ENCODE data around the gene PACC1. TPM values are rescaled to one million over a fixed set of nuclear protein-coding genes. Genes with fewer than 3 reads are reported as not detected.
A peak's percentile ranks its signal among the peaks of the same experiment; 100 is the strongest.

PACC1 gene
- total RNA-seq, 2 donors from 2014 or later: 3.2 to 4.1 TPM

GRCh38 chr1:212453156-212453857, 38.6 kb upstream of the PACC1 start:
- Histone ChIP-seq H3K4me3 (no peak overlapping the region), H3K9me3 (no peaks in the 10 kb centered on the region), H3K27me3 (replicated peaks; ENCODE audit: insufficient read depth) (no peaks in the 10 kb centered on the region), H3K4me1 (ENCODE audit: control insufficient read depth in 1 of 2, low read depth in 2 of 2) (peaks cover 13 to 49% of the 10 kb centered on the region in 2 donors), H3K36me3 (no peaks in the 10 kb centered on the region), H3K27ac (peak overlapping the region; percentile 88 to 90)
- ATAC-seq (ENCODE audit: insufficient number of reproducible peaks, low FRiP score, low read depth): no peak
- no peak for DNase-seq (ENCODE audit: low spot score)
- no peak for TF ChIP-seq CTCF (IDR thresholded peaks at IDR 0.05)

GRCh38 chr1:212452323-212453155, 37.9 kb upstream of the PACC1 start:
- Histone ChIP-seq H3K9me3 (no peaks in the 10 kb centered on the region), H3K27ac (peak overlapping the region; percentile 88 to 90), H3K4me3 (no peak overlapping the region), H3K4me1 (ENCODE audit: control insufficient read depth in 1 of 2, low read depth in 2 of 2) (peaks cover 13 to 49% of the 10 kb centered on the region in 2 donors), H3K27me3 (replicated peaks; ENCODE audit: insufficient read depth) (no peaks in the 10 kb centered on the region), H3K36me3 (no peaks in the 10 kb centered on the region)
- peak; percentile 73 for DNase-seq (ENCODE audit: low spot score)
- TF ChIP-seq CTCF (IDR thresholded peaks at IDR 0.05): no peak
- peak; percentile 95 for ATAC-seq (ENCODE audit: insufficient number of reproducible peaks, low FRiP score, low read depth)

GRCh38 chr1:212451416-212452322, 37.0 kb upstream of the PACC1 start:
- ATAC-seq (ENCODE audit: insufficient number of reproducible peaks, low FRiP score, low read depth) (no peak), DNase-seq (ENCODE audit: low spot score) (no peak)
- Histone ChIP-seq H3K9me3 (no peaks in the 10 kb centered on the region), H3K4me1 (ENCODE audit: control insufficient read depth in 1 of 2, low read depth in 2 of 2) (peaks cover 13 to 49% of the 10 kb centered on the region in 2 donors), H3K36me3 (no peaks in the 10 kb centered on the region), H3K27ac (peak overlapping the region; percentile 88 to 90), H3K4me3 (no peak overlapping the region), H3K27me3 (replicated peaks; ENCODE audit: insufficient read depth) (no peaks in the 10 kb centered on the region)
- TF ChIP-seq CTCF (IDR thresholded peaks at IDR 0.05): no peak

GRCh38 chr1:212450331-212450881, 35.7 kb upstream of the PACC1 start:
- H3K4me1 ChIP-seq (ENCODE audit: control insufficient read depth in 1 of 2, low read depth in 2 of 2): peaks cover 13 to 43% of the 10 kb centered on the region in 2 donors
- ATAC-seq (ENCODE audit: insufficient number of reproducible peaks, low FRiP score, low read depth): no peak
- no peak overlapping the region for H3K4me3 ChIP-seq
- TF ChIP-seq CTCF (IDR thresholded peaks at IDR 0.05): no peak
- DNase-seq (ENCODE audit: low spot score): no peak
- peaks cover 10% of the 10 kb centered on the region for H3K36me3 ChIP-seq
- no peaks in the 10 kb centered on the region for H3K27me3 ChIP-seq (replicated peaks; ENCODE audit: insufficient read depth)
- no peaks in the 10 kb centered on the region for H3K9me3 ChIP-seq
- H3K27ac ChIP-seq: peak overlapping the region; percentile 26 to 61
